HG03432 (cell line): ENCODE measurements around the gene ANK2.
A peak's percentile ranks its signal among the peaks of the same experiment; 100 is the strongest.
"Not testable (repeated sequence)": the region's sequence is repeated elsewhere in the genome, so short reads cannot be mapped to it uniquely, and the experiment has no call there.

Experiments
- ATAC-seq: cut with Tn5 transposase; IDR thresholded peaks from one replicate; pipeline ENCODE4 v1.9.1; 2021; ENCODE audit warnings: mild to moderate bottlenecking, moderate library complexity; ENCODE audit not compliant: unreplicated experiment

The ANK2 gene

DNA sequence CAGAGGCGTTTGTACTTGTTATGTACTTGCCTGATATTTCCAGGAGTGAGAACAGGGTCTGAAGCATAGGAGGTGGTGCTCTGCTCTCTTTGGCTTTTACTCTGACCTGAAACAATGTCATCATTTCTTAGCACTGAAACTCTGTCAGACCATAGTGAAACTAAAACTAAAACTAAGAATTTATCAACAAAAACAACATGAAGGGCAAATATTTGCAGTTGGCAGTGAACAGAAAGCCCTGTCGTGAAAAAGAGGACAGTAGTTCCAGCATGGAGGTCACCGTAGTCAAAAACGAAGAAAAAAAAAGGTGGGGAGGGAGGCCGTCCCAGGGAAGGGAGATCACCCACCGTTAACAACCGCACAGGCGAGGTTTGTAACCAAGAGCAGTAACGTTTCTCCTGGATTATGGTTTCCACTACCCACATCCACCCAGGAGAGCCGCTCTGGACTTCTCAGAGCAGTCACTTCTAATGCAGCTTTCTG is 97.5 kb downstream of the ANK2 start:
- peak; percentile 92 for ATAC-seq

DNA sequence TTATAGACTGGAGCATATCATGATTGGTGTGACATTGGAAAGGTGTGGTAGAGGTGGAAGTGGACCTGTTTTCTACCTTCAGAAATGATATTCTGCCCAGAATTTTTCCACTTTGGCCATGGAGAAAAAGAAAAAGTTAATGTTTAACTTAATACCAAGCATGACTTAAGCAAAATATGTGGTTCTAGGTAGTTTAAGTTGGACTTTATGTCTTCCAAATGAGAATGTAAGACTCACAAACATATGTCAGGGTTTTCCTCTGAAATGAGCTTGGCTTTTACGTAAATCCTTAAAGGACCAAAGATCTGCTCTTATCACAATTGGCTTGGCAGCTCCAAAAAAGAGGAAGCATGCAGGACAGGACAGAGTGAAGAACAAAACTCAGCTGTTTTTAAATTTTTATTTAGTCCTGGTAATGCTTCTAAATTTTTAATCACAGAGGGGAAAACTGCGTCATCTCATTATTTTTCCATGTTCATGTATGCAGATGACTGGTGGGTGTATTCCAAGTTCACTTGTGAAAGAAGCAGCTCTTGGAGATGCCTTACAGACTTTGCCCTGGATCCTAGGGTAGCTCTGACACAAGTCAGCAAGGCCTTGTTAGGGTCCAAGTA is 98.2 kb downstream of the ANK2 start:
- ATAC-seq = no peak

DNA sequence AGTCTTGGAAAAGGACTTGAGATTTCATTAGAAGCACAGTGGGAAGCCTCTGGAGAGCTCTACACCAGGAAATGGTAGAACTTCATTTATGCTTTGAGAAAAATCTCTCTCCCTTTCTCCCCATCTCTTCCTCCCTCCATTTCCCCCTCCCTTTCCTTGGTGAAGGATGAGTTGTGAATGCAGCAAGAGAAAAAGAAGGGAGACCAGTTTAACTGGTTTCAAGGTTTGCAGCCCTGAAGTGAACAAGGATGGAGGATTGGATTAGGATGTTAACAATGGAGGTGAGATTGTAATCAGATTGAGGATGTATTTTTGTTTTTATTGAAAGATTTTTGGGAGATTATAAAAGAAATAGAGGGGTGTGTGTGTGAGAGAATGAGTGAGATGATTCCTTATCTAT is 99.5 kb downstream of the ANK2 start:
- ATAC-seq = no peak

DNA sequence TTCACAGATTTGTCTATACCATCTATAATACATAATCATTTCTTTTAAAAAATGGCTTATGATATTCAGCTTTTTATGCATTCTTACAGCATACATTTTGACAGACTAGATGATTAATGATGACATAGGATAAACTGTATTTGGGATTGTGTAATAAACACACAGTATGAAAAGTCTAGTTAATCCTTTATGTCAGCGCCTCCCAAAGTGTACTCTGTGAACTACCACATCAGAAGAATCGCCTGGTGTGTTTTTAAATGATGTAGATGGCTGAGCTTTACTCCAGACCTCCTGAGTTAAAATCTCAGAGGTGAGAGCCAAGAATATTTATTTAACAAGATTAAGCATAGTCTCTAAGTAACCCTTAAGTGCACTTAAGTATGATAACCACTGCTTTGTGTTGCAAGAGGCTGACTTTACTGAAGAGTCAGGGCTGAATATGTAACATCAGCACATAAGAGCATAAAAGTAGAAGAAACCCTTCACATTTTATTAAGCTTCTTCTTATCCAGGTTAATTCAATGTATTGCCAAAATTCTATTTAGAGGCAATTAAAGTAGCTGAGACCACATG is 104.2 kb downstream of the ANK2 start:
- ATAC-seq = no peak

DNA sequence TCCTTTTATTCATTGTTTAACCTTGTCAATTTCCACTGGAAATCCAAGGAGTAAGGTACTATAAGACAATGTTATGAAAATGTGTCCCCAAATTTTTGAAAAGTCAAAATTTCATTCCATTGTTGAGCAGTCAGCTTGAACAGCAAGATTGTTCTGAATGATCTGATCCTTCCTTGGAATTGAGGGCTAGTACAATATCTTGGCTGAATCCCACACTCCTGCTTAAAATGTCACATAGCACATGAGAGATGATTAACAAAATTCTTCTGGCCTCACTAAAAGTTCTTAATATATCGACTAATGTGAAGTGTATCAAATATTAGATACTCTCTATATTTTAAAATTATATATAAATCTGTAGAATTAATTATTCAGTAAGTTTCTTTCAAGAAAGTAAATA is 104.8 kb downstream of the ANK2 start:
- ATAC-seq = no peak

DNA sequence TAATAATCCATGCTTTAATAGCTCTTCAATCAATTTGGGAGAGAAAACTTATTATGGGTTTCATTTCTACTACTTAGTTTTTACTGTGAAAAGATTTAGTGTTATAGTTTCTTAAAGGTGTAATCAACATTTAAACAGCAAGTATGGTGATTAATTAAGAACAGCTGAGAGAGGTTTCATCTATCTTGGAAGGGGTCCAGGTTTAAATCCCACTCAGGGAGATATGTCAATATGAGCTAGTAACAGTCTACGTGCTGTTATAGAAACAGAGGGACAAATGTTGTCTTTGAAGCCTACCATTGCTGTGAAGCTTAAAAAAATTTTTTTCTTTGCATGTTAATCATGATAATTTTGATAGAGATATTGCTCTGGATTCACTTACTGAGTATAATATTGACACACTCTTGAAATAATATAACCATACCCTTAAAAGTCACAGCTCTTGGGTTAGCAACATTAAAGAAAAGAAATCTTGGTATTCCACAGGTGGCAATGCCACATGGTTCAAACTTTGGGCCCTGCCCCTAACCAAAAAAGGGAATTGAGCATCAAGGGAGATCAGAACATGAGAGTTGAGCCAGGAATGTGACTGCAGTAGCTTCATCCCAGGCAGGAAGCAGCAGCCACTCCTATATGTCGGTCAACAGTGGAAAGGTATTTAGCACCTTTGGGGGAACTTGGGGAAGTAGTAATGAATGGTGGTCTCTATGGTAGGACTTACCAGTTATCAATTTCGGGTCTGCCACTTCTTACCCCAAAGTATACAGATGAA is 107.8 kb downstream of the ANK2 start:
- no peak for ATAC-seq

DNA sequence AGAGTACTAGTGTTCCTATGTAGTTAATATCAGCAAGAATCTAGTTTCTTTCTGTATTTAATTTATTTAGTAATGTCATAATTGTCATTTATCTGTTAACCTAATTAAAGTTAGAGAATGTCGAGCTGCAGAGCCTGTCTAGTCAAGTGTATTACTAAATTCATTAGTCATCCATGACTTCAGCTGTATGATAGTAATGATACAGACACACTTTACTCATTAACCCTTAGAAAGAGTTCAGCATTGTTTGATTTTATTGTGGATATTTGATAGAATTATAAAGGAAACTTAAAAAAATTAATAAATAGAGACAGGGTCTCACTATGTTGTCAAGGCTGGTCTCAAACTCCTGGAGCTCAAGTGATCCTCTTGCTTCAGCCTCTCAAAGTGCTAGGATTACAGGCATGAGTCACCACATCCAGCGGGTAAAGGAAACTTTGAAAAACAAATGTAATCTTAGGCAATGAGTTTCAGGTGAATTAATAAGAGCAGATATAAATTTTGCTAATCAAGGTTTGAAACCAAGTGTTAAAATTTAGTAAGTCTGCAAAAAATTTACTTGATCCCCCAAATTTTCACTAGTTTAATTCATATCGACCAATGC is 110.6 kb downstream of the ANK2 start:
- no peak for ATAC-seq

DNA sequence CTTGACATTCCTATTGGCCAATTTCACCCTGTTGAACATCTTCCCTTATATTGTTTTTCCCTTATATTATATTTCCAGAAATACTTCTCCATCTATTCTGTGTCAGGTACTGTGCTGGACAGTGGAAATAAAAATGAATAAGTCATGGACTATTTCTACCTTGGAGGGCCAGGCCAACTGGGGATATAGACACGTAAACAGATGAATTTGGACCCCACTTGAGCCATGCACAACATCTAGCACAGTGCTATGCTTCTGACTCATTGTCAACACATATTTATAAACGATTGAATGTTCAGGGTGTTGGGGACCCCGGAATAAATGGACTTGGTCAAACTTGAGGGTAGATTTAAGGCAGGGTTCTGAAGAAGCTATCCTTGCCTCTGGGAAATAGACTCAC is 111.1 kb downstream of the ANK2 start:
- ATAC-seq = no peak

DNA sequence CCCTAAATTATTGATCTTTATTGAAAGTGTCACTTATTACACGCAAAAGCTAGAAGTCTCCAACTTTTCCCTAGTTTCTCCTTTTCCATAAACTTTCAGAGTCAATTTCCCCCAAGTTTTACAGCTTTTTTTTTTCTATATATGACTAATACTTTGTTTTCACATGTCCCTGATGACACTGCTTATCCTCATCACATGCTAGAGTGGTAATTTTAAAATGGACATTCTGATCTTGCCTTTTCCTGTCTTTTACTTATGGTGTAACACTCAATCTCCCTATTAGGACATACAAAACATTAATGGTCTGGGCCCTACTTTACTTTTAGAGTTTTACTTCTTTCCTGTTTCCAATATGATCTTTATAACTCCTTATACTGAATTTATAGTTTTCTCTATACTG is 112.6 kb downstream of the ANK2 start:
- ATAC-seq = no peak

DNA sequence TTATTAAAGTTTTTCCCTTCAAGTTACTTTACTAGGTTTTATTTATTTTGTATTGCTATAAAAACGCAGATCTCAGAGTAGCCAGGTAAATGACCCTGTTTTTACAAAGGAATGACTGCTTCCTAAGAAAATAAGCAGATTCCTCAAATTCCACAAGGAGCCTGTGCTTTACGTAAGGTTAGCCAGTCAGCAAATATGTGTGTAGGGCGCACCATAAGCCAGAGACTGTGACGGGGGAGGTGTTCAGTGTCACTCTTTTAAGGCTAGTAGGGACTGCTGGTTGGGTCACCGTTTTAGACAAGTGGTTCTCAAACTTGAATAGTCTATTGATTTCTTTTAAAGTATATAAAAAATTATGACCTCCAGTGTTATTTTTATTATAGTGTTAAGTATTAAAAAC is 119.9 kb downstream of the ANK2 start:
- ATAC-seq = no peak

DNA sequence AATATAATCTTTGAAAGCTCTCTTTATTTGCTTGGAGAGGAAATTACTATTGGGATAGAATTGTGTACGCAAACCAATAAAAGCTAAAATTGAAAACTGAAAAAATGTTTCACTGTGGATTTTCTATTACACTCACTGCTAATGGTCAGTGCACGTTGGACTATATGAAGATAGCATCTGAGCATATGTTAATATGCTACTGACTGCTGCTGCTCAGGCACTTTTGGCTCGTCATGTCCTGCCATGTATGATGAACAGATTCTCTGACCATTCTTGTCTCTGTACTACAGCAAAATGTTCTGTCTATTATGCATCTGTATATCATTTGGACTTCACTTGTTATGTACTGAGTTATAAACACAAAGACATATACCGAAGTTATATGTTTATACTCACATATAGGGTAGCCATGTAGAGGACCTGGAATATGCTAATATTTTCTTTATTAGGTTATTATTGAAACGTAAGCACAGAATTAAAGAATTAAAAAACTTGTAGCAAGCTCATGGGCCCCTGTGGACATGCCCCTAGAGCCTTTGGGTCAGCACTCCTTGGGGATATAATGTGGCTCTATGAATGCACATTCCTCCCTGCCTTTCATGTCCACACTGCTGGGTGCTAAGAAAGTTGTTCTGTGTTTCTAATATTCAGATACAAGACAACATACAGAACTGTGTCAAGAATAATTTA is 120.8 kb downstream of the ANK2 start:
- ATAC-seq = no peak

DNA sequence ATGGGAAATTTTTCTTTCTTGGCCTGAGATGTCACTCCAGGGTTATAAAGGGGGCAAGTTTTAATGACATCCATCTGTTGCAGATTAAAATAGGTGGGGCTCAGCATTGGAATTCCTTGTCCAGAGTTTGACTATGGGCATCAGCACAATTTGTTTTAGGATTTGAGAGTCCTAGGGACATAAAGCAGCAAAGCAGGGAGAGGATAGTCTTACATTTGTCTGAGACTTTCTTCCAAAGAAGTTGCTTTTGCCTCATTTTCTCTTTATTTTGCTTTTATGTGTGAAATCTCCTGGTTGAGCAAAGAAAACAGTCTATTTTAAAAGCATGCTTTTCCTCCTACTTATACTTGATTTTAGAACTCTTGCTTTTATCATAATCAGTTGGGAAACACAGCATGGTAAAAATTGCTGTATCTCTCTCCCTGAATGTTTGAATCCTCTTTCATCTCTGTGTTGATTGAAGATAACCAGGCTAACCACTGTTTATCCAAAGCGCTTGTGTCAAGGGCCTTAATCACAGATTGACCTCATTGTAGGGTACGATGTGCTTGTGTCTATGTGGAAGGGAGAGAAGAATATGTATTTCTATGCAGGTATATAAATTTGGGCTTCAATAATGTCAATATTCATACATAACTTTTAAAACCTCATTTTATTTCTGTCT is 121.5 kb downstream of the ANK2 start:
- ATAC-seq = no peak

DNA sequence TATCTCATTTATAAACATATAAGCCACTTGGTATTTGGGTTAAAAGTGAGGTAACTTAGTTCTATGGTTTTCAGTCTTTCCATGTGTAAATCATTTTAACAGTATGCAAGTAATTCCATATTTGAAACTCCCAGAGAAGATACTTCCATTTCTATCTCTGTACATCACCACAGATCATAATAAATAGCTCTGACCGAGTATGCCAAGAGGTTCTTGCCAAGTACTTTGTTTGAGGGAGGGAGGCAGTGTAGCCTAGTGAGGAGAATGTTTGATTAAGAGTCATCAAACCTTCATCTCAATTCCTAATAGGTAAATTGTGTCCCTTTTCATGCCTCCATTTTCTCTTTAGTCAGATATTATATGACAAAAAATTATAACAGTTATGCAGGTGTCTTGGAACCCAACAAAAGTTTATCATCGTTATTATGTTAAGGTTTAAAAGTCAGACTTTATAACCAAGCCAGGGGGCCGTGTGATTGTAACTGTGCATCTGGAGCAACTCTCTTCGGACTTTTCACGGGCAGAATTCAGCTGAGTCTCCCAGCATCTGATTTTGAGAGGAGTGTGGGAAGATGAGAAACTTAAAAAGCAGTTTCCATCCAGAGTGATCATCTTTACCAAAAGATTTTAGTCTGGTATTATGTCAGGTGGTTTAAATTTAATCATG is 123.8 kb downstream of the ANK2 start:
- peak; percentile 16 for ATAC-seq

DNA sequence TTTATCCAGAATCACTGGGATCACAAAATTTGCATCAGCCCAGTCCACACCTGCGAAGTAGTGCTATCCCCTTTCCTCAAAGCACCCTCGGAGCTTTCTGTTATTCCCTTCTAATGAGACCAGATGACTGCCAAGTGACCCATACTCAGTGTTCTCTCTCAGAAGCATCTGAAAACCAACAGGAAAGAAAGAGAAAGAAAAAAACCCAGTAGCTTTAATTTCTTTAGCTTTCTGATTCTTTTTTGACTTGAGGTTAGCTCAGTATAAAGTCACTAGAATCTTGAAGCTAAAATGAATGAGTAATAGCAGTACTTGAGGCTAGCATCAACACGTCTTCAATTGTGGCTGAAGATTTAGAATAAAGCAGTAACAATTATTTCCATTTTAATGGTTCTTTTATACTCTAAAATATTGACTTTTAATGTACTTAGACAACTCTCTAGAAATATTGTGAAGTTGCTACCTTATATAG is 124.4 kb downstream of the ANK2 start:
- ATAC-seq = peak; percentile 84

DNA sequence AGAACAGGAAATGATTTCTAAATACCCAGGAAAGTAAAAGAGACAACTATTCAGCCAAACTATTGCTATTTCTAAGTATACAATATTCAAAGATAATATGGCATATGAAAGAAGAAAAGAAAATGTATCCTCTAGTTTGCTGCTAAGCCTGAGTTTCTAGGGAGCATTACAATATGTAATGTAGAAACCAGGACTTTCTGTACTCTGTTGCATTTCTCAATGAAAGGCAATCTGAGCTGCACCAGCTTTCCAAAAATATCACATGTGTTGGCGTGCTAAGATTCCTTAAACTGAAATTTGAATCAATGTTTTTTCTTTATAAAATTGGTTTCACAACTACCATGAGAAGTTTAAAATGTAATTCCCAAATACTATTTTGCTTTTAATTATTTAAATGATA is 129.6 kb downstream of the ANK2 start:
- no peak for ATAC-seq

DNA sequence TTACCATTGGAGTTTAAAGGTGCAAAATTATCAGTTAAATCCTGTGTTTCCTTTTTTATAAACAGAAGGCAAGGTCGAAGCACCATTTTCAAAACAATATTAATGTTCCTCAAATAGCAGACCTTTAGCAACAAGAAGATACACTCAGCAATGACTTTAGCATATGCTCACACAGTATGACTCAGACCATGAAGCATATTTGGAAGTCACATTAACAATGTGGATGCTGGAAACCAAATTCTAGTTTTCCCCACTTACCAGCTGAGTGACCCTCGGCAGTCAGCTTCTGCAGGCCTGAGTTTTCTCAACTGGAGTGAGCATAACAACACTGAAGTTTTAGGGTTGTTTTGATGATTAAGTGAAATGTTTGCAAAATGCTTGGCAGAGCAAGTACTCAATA is 130.5 kb downstream of the ANK2 start:
- no peak for ATAC-seq

DNA sequence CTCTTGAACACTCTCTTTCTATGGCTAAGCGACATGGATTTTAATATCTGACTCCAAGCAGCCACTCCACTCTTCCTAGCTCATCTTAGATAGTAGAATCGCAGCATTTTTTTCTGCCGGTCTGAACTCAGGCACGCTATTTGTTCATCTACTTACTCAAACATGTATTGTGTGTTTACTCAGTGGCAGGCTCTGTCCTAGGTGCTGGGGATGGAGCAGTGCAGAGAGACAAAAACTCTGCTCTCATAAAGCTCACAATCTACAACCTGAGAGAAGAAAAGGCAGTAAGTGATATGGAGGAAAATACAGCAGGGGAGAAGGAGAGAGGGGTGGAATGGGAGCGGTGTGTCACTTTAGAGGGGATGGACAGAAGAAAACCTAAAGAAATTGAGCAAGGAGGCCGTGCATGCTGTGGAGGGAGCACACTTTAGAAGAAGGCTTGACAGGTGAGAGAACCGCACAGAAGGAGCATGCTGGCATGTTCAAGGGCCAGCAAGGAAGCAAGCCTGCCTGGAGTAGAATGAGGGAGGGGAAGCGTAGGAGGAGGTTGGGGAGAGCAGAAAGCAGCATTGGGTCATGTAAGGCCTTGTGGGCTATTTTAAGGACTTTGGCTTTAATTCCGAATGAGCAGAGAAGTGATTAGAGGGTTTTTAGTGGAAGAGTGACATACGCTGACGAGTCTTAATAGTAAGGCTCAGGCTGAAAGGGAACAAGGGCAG is 132.0 kb downstream of the ANK2 start:
- no peak for ATAC-seq

DNA sequence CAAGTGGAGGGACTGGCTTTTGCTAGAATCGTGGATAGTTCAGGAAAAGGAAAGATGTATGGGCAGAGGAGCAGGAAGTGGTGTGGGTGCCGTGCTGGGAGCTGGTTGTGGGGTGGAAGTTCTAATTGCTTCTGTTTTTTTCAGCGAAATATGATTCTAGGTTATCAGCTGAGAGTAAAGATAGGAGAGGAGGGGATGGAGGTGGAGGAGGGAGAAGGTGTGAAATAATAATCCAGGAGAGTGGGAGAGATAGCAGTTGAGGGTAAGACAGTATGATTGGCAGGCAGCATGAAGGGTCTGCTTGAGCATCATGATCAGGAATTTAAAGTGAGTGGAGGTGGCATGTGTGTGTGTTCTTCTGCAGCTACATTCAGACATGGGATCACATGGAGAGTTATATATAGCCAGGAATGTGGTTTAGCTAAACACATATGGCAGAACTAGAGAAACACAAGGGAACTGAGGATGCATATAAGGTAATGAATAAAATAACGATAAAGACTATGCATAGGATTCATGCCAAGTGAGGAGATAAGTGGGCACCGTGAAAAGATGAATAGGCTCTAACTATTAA is 133.7 kb downstream of the ANK2 start:
- ATAC-seq = no peak

DNA sequence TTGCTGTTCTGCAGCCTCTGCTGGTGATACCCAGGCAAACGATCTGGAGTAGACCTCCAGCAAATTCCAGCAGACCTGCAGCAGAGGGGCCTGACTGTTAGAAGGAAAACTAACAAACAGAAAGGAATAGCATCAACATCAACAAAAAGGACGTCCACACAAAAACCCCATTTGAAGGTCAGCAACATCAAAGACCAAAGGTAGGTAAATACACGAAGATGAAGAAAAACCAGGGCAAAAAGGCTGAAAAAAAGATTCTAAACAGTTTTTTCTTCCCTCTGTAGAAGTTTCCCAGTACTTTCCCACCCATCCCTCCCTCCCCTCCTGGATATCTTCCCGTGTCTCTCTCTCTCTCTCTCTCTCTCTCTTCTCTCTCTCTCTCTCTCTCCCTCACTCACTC is 136.8 kb downstream of the ANK2 start:
- ATAC-seq = not testable (repeated sequence)
